Epithelial cell of esophagus (primary cell): ENCODE data around the gene CLEC17A.

Source experiments
- DNase-seq: peaks from one replicate; pipeline ENCODE4 v3.0.0; 2010; ENCODE audit warnings: low read depth
- H3K4me3 ChIP-seq: 2 replicates; pipeline ENCODE4 v1.5.1; 2011; ENCODE audit warnings: mild to moderate bottlenecking, low read length, control low read depth
- CTCF ChIP-seq: IDR thresholded peaks from 2 replicates; pipeline ENCODE4 v1.5.1; 2011; ENCODE audit warnings: low read depth, mild to moderate bottlenecking, low read length, control low read depth, inconsistent platforms; ENCODE audit not compliant: insufficient read depth; ENCODE audit errors: missing control alignments

Gene CLEC17A

GRCh38 chr19:14649020-14649419 is 66.1 kb downstream of the CLEC17A start:
- H3K4me3 ChIP-seq = no peak overlapping the region
- TF ChIP-seq CTCF = no peak
- DNase-seq = no peak

GRCh38 chr19:14650161-14650560 is 67.3 kb downstream of the CLEC17A start:
- no peak overlapping the region for H3K4me3 ChIP-seq
- no peak for DNase-seq
- TF ChIP-seq CTCF = no peak

- H3K4me3 ChIP-seq = no peak overlapping the region
- DNase-seq = no peak
- no peak for TF ChIP-seq CTCF
Measured at GRCh38 chr19:14654786-14655560, 72.1 kb downstream of the CLEC17A start.

- TF ChIP-seq CTCF = no peak
- no peak overlapping the region for H3K4me3 ChIP-seq
- DNase-seq = no peak
Measured at GRCh38 chr19:14655726-14656125, 72.8 kb downstream of the CLEC17A start.

GRCh38 chr19:14659874-14660489 is 77.1 kb downstream of the CLEC17A start:
- H3K4me3 ChIP-seq = no peak overlapping the region
- no peak for TF ChIP-seq CTCF
- DNase-seq = no peak

- DNase-seq = no peak
- no peak for TF ChIP-seq CTCF
- no peak overlapping the region for H3K4me3 ChIP-seq
Measured at GRCh38 chr19:14661372-14661924, 78.6 kb downstream of the CLEC17A start.
